K562 (cell line): ENCODE results near the gene CEP128. TPM values are rescaled to one million over a fixed set of nuclear protein-coding genes. Genes with fewer than 3 reads are reported as not detected.

Experiments used
- ATAC-seq: fragments of 200-7000 bp; cut with Tn5 transposase; 3 replicates; pipeline ENCODE4 v1.9.1; 2020; ENCODE audit warnings: moderate library complexity
- BruUV-seq: library from RNA; stranded (reverse); fragments of 400-500 nt; replicated peaks from 2 replicates; lab custom pipeline; 2021; lab: Mats Ljungman, UMichigan
- CTCF ChIA-PET: fragments of 300-600 bp; formaldehyde crosslinking; extraction: SDS; loops from one replicate; lab custom pipeline; 2021; ENCODE audit warnings: low intra/inter-chr PET ratio; lab: Yijun Ruan, JAX
- POLR2A ChIA-PET: fragments of 300-600, 350-650 bp; sonication (Branson Sonifier 250); formaldehyde crosslinking; extraction: SDS; loops from one replicate; lab custom pipeline; 2021; ENCODE audit warnings: antibody characterized with exemption, inconsistent platforms; lab: Yijun Ruan, JAX
- DNase-seq, 4 experiments: peaks; one replicate each; pipeline versions ENCODE4 v3.0.0 to v3.0.0-alpha.2; 2011 to 2018; ENCODE audit warnings: low spot score in 3 of 4, mixed read lengths in 3 of 4; ENCODE audit errors: extremely low read depth in 1 of 4
- FAIRE-seq: peaks from 2 replicates; lab custom pipeline; 2011; peaks lifted over from hg19 to GRCh38; lab: Jason Lieb, UNC
- H2AFZ ChIP-seq: 2 replicates; pipeline ENCODE4 v1.6.0; 2011; ENCODE audit warnings: low read depth, low read length, control low read depth, inconsistent platforms
- H3K27ac ChIP-seq: fragments of 200-600 bp; 3 replicates; pipeline ENCODE4 v1.8.0; 2011; ENCODE audit warnings: low read depth, mild to moderate bottlenecking, control low read depth, inconsistent platforms, low read length, moderate library complexity, mixed read lengths; ENCODE audit errors: extremely low read depth
- H3K27me3 ChIP-seq, 2 experiments: fragments of 300-600 bp in 1 of 2; 2 replicates in 1 of 2; 3 replicates in 1 of 2; pipeline versions ENCODE4 v1.6.0 to v1.8.0; 2011; ENCODE audit warnings: inconsistent platforms in 2 of 2, low read length in 2 of 2, mild to moderate bottlenecking in 1 of 2, mixed read lengths in 1 of 2, moderate library complexity in 1 of 2; ENCODE audit not compliant: control insufficient read depth in 2 of 2, insufficient read depth in 2 of 2
- H3K36me3 ChIP-seq: fragments of 300-600 bp; 3 replicates; pipeline ENCODE4 v1.8.0; 2011; ENCODE audit warnings: mild to moderate bottlenecking, low read length, inconsistent platforms; ENCODE audit not compliant: control insufficient read depth, insufficient read depth
- H3K4me1 ChIP-seq, 2 experiments: fragments of 200-600 bp in 1 of 2; replicated peaks in 1 of 2; 2 replicates in 1 of 2; 3 replicates in 1 of 2; pipeline versions ENCODE4 v1.5.1 to v1.8.0; 2011; ENCODE audit warnings: inconsistent platforms in 2 of 2, low read length in 2 of 2, mild to moderate bottlenecking in 1 of 2, mixed read lengths in 1 of 2, moderate library complexity in 1 of 2; ENCODE audit not compliant: control insufficient read depth in 2 of 2, insufficient read depth in 2 of 2
- H3K4me2 ChIP-seq: 2 replicates; pipeline ENCODE4 v1.6.1; 2011; ENCODE audit warnings: low read length, control low read depth, inconsistent platforms, mixed read lengths; ENCODE audit not compliant: insufficient read depth
- H3K4me3 ChIP-seq: fragments of 200-600 bp; sonication (generic), shearing (Covaris generic); 2 replicates; pipeline ENCODE4 v1.5.1; 2016; ENCODE audit warnings: control low read depth, inconsistent platforms
- H3K79me2 ChIP-seq: fragments of 200-600 bp; 3 replicates; pipeline ENCODE4 v1.8.0; 2011; ENCODE audit warnings: low read length, inconsistent platforms; ENCODE audit not compliant: control insufficient read depth, insufficient read depth
- H3K9ac ChIP-seq, 2 experiments: 2 replicates each; pipeline versions ENCODE4 v1.6.0 to v1.6.1; 2011; ENCODE audit warnings: low read depth in 2 of 2, low read length in 2 of 2, control low read depth in 1 of 2, inconsistent platforms in 1 of 2, mild to moderate bottlenecking in 1 of 2, mixed read lengths in 1 of 2; ENCODE audit not compliant: insufficient read depth in 1 of 2
- H3K9me1 ChIP-seq: one replicate; pipeline ENCODE4 v1.6.0; 2011; ENCODE audit warnings: inconsistent platforms, mild to moderate bottlenecking, low read length, moderate library complexity; ENCODE audit not compliant: control insufficient read depth, insufficient read depth
- H3K9me3 ChIP-seq: replicated peaks from 2 replicates; pipeline ENCODE4 v1.5.1; 2011; ENCODE audit warnings: low read depth, low read length, inconsistent platforms; ENCODE audit not compliant: control insufficient read depth, insufficient read depth
- H4K20me1 ChIP-seq: replicated peaks from 2 replicates; pipeline ENCODE4 v1.6.1; 2011; ENCODE audit warnings: low read length, inconsistent platforms, mixed read lengths; ENCODE audit not compliant: control insufficient read depth, insufficient read depth
- ATF6 ChIP-seq: sonication (generic); formaldehyde crosslinking; IDR thresholded peaks from 2 replicates; pipeline ENCODE4 v1.4.0; 2020; ENCODE audit warnings: mild to moderate bottlenecking, missing genetic modification reagents
- BRF2 ChIP-seq: IDR thresholded peaks from 3 replicates; pipeline ENCODE4 v1.6.1; 2011; ENCODE audit warnings: borderline replicate concordance, mild to moderate bottlenecking; ENCODE audit not compliant: insufficient read length, insufficient read depth
- EP300 ChIP-seq: IDR thresholded peaks from 2 replicates; pipeline ENCODE4 v1.6.1; 2012; ENCODE audit warnings: low read length, improper control_type of control experiment
- FIP1L1 ChIP-seq: fragments of 200-400 bp; formaldehyde crosslinking; IDR thresholded peaks from 2 replicates; pipeline ENCODE4 v1.6.1; 2018; ENCODE audit warnings: mild to moderate bottlenecking, low read depth, low read length; ENCODE audit not compliant: poor library complexity, severe bottlenecking
- GABPB2 ChIP-seq: fragments of 250-450 bp; sonication (Bioruptor Pico); conservative IDR thresholded peaks from 2 replicates; pipeline ENCODE4 v1.5.1; 2021; ENCODE audit warnings: mild to moderate bottlenecking
- IRF9 ChIP-seq: fragments of 450-650 bp; IDR thresholded peaks from 2 replicates; pipeline ENCODE4 v1.6.1; 2016; ENCODE audit warnings: missing biosample characterization, missing genetic modification characterization
- MTA1 ChIP-seq: fragments of 450-650 bp; IDR thresholded peaks from 2 replicates; pipeline ENCODE4 v1.6.1; 2017; ENCODE audit warnings: borderline replicate concordance
- RBM17 ChIP-seq: fragments of 200-400 bp; formaldehyde crosslinking; IDR thresholded peaks from 2 replicates; pipeline ENCODE4 v1.6.1; 2017; ENCODE audit warnings: low read depth, mild to moderate bottlenecking, low read length, borderline replicate concordance
- SAFB2 ChIP-seq: fragments of 200-400 bp; formaldehyde crosslinking; IDR thresholded peaks from 2 replicates; pipeline ENCODE4 v1.6.1; 2018; ENCODE audit warnings: borderline replicate concordance, low read length, low read depth, moderate library complexity; ENCODE audit not compliant: severe bottlenecking
- YBX1 ChIP-seq: fragments of 450-650 bp; IDR thresholded peaks from 2 replicates; pipeline ENCODE4 v1.7.1; 2016; ENCODE audit warnings: mild to moderate bottlenecking
- ZNF253 ChIP-seq: fragments of 250-450 bp; sonication (Bioruptor Pico); conservative IDR thresholded peaks from 2 replicates; pipeline ENCODE4 v1.6.1; 2021; ENCODE audit warnings: mild to moderate bottlenecking
- WGBS: fragments of 100-300 bp; shearing (Covaris generic); methylation state at CpG from one replicate; pipeline ENCODE4 v1.1.6; 2016; ENCODE audit warnings: low coverage, mixed read lengths; ENCODE audit not compliant: insufficient coverage; ENCODE audit errors: missing lambda C conversion rate; 5-methylcytosine and 5-hydroxymethylcytosine counted together
- in situ Hi-C: fragments of 300-500 bp; cut with MboI; formaldehyde crosslinking; loops from 4 replicates; pipeline ENCODE4 v1.15.0; 2018; ENCODE audit warnings: inconsistent platforms, mixed read lengths
- intact Hi-C: fragments of 100-400 bp; cut with micrococcal nuclease; formaldehyde crosslinking; loops from 2 replicates; pipeline ENCODE4 v1.14.2; 2022
- polyA plus RNA-seq, 8 experiments: library from polyadenylated mRNA; depleted of rRNA in 4 of 8; stranded (reverse) in 5 of 8; unstranded in 3 of 8; fragments of >200 nt; fragmentation: Nextera tagmentation in 2 of 8; fragmentation: Illumina TruSeq in 1 of 8; extraction: Ambion mirVana in 2 of 8; extraction: Trizol in 1 of 8; gene quantifications; 2 replicates each; pipeline versions ENCODE4 v1.2.1 to v1.2.3, GENCODE V29; 2011 to 2014; ENCODE audit warnings: inconsistent platforms in 1 of 8, missing spikeins in 1 of 8
- total RNA-seq, 7 experiments: library from RNA; depleted of rRNA in 6 of 7; stranded (reverse); fragments of >200 nt in 6 of 7; fragmentation: Illumina TruSeq in 2 of 7; extraction: Trizol in 2 of 7; gene quantifications; 2 replicates each; pipeline versions ENCODE4 v1.2.1 to v1.2.3, GENCODE V29; 2011 to 2021; ENCODE audit warnings: low replicate concordance in 1 of 7

Gene CEP128
- total and polyA plus RNA-seq, 9 of the 15 experiments (the other 6 are each of a cell fraction or from before 2014, with no cell fraction given), result 2.3 to 9.2 (median 4.6) TPM

DNA sequence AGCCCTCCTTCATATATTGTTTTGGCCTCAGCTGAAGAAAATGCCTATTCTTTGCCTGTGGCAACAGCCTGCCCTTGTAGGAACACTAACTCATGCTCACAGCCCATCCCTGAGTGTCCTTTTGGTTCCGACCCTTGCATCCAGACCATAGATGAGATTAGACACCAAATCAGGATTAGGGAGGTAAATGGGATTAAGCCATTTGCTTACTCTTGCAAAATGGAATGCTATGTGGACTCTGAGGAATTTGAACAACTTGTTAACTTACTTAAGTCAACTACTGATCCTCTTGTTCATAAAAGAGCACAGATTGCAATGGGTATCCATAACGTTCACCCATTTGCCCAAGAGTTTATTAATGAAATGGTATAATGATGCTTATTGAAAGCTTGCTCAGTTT is 41.2 kb upstream of the CEP128 start:
- no peak overlapping the region for H3K27ac ChIP-seq
- H4K20me1 ChIP-seq, result no peaks in the 10 kb centered on the region
- H3K79me2 ChIP-seq, result no peaks in the 10 kb centered on the region
- TF ChIP-seq ZNF253 (CRISPR knock-in tag) (no peak), BRF2 (no peak), YBX1 (no peak)
- POLR2A ChIA-PET, result interaction anchor here (1.4 kb wide), 1 partner anchor 13 kb away, joined by 3 read pairs; no protein-coding TSS in a partner anchor
- no peak for FAIRE-seq
- CTCF ChIA-PET, result no interaction called here
- in situ Hi-C loops (loop anchor here (25.0 kb wide), 1 partner anchor 480 kb away; no protein-coding TSS in a partner anchor), intact Hi-C loops (loop anchor here (10.0 kb wide), 1 partner anchor 128 kb away; no protein-coding TSS in a partner anchor)
- no peaks in the 10 kb centered on the region for H3K9me3 ChIP-seq
- H3K4me1 ChIP-seq, result no peaks in the 10 kb centered on the region
- no peak overlapping the region for H3K4me2 ChIP-seq
- no TSS peak for BruUV-seq
- peaks cover 0 to 3% of the 10 kb centered on the region in 2 experiments; a peak in 3 of 5 replicates for H3K27me3 ChIP-seq
- no peaks in the 10 kb centered on the region for H3K9me1 ChIP-seq
- ATAC-seq, result no peak
- no peak for DNase-seq
- no peak overlapping the region for H2AFZ ChIP-seq
- 3% methylated on average over 2 of the region's 2 CpGs for WGBS
- H3K36me3 ChIP-seq, result no peaks in the 10 kb centered on the region
- no peak overlapping the region for H3K4me3 ChIP-seq
- no peak overlapping the region for H3K9ac ChIP-seq

DNA sequence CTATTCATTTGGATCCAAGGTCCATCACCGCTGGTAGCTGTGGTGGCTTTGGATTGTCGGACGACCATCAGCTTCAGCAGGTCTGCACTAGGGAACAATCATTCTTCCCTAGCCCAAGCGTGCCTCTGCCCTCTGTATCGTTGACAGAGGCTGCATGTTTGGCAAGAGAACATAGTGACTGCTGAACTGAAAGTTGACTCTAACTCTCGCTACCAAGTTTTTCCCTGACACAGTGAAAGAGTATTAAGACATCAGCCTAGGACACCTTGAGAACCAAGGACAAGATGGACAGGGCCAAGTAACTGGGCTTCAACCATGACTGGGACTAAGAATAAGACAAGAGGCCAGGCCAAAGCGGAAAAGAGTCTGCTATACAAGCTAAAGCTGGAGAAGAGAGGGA is 40.1 kb upstream of the CEP128 start:
- intact Hi-C loops, result loop anchor here (10.0 kb wide), 1 partner anchor 127 kb away; no protein-coding TSS in a partner anchor
- CTCF ChIA-PET, result no interaction called here
- POLR2A ChIA-PET, result no interaction called here
- Histone ChIP-seq H3K79me2 (no peaks in the 10 kb centered on the region), H3K4me3 (no peak overlapping the region), H4K20me1 (no peaks in the 10 kb centered on the region), H3K9me1 (no peaks in the 10 kb centered on the region), H3K27ac (no peak overlapping the region), H3K4me2 (no peak overlapping the region), H3K9ac (no peak overlapping the region), H3K4me1 (no peaks in the 10 kb centered on the region), H2AFZ (no peak overlapping the region), H3K27me3 (peaks cover 0 to 3% of the 10 kb centered on the region in 2 experiments; a peak in 3 of 5 replicates), H3K36me3 (no peaks in the 10 kb centered on the region), H3K9me3 (no peaks in the 10 kb centered on the region)
- no peak for FAIRE-seq
- no peak for DNase-seq
- 0% methylated on average over 7 of the region's 7 CpGs for WGBS
- in situ Hi-C loops, result loop anchor here (25.0 kb wide), 1 partner anchor 481 kb away; no protein-coding TSS in a partner anchor
- no TSS peak for BruUV-seq
- no peak for ATAC-seq
- no peak for TF ChIP-seq IRF9 (tag)
- TF ChIP-seq GABPB2 (CRISPR knock-in tag), result no peak
- no peak for TF ChIP-seq EP300
- no peak for TF ChIP-seq SAFB2
- no peak for TF ChIP-seq ATF6 (CRISPR knock-in tag)
- TF ChIP-seq MTA1, result no peak
- no peak for TF ChIP-seq FIP1L1
- TF ChIP-seq RBM17, result no peak
